ENCODE data around the gene ASB2. TPM values are rescaled to one million over a fixed set of nuclear protein-coding genes. Genes with fewer than 3 reads are reported as not detected.

The ASB2 gene
- total RNA-seq, 1 donor, result 0.45 TPM

GRCh38 chr14:93997082-93997481 is 20.7 kb upstream of the ASB2 start, which contains the start of gene CCDC197:
Gene CCDC197 (plus strand): TSS chr14:93997301. CDS start chr14:93998132, 831 bp downstream.
- no peak within 1 kb of the TSS for H3K4me3 ChIP-seq (ENCODE audit: low read depth, low read length)
- no peak for DNase-seq (ENCODE audit: low read depth)
- no peak for TF ChIP-seq CTCF (IDR thresholded peaks at IDR 0.05; ENCODE audit: insufficient read depth, low read length)

- no peak for DNase-seq (ENCODE audit: low read depth)
- H3K4me3 ChIP-seq (ENCODE audit: low read depth, low read length), result no peak overlapping the region
- TF ChIP-seq CTCF (IDR thresholded peaks at IDR 0.05; ENCODE audit: insufficient read depth, low read length), result no peak
These were observed 19.8 kb upstream of the ASB2 start for GRCh38 chr14:93996130-93996695.

GRCh38 chr14:93994919-93995682 is 18.7 kb upstream of the ASB2 start:
- DNase-seq (ENCODE audit: low read depth), result peak; percentile 78
- TF ChIP-seq CTCF (IDR thresholded peaks at IDR 0.05; ENCODE audit: insufficient read depth, low read length), result no peak
- H3K4me3 ChIP-seq (ENCODE audit: low read depth, low read length), result no peak overlapping the region

GRCh38 chr14:93993382-93993781 is 17.0 kb upstream of the ASB2 start:
- TF ChIP-seq CTCF (IDR thresholded peaks at IDR 0.05; ENCODE audit: insufficient read depth, low read length), result no peak
- no peak overlapping the region for H3K4me3 ChIP-seq (ENCODE audit: low read depth, low read length)
- no peak for DNase-seq (ENCODE audit: low read depth)

GRCh38 chr14:93991649-93992048 is 15.3 kb upstream of the ASB2 start:
- no peak for DNase-seq (ENCODE audit: low read depth)
- no peak for TF ChIP-seq CTCF (IDR thresholded peaks at IDR 0.05; ENCODE audit: insufficient read depth, low read length)
- H3K4me3 ChIP-seq (ENCODE audit: low read depth, low read length), result no peak overlapping the region

- no peak for DNase-seq (ENCODE audit: low read depth)
- H3K4me3 ChIP-seq (ENCODE audit: low read depth, low read length), result no peak overlapping the region
- TF ChIP-seq CTCF (IDR thresholded peaks at IDR 0.05; ENCODE audit: insufficient read depth, low read length), result no peak
These were observed 14.8 kb upstream of the ASB2 start for GRCh38 chr14:93991212-93991611.
